Left ventricle myocardium superior (tissue), 1 donor: ENCODE measurements around the gene STARD9. TPM values are rescaled to one million over a fixed set of nuclear protein-coding genes. Genes with fewer than 3 reads are reported as not detected.
"Not testable (repeated sequence)": the region's sequence is repeated elsewhere in the genome, so short reads cannot be mapped to it uniquely, and the experiment has no call there.

Source experiments
- ATAC-seq: fragments of 200-7000 bp; cut with Tn5 transposase; one replicate; pipeline ENCODE4 v1.9.1; 2020; ENCODE audit warnings: mild to moderate bottlenecking, moderate library complexity
- DNase-seq: peaks from one replicate; pipeline ENCODE4 v3.0.0-alpha.2; 2020
- intact Hi-C: fragments of 100-400 bp; cut with micrococcal nuclease; formaldehyde crosslinking; loops from one replicate; pipeline ENCODE4 v1.11.0; 2022
- total RNA-seq: library from RNA; stranded (reverse); fragmentation: NEBNext Ultra II Directional; extraction: Animal tissue kit (Norgen Biotek cat#: 25700); gene quantifications from one replicate; pipeline ENCODE4 v1.2.1, GENCODE V29; 2021
- donor health status: DM: no; HTN: yes; CAD: no; lungs with severe emphysema.

The STARD9 gene
- total RNA-seq, 1 donor from 2014 or later: 6.9 TPM

GRCh38 chr15:42736178-42736792 lies 160.9 kb downstream of the STARD9 start:
- ATAC-seq: peak; percentile 53
- peak; percentile 57 for DNase-seq
- intact Hi-C loops: no loop called here

- ATAC-seq: peak; percentile 98
- peak; percentile 96 for DNase-seq
- intact Hi-C loops: no loop called here
These were observed 161.6 kb downstream of the STARD9 start, which contains the start of gene CDAN1 for GRCh38 chr15:42736793-42737528. CDAN1 (minus strand) TSS chr15:42737128; CDS start chr15:42737102, 26 bp downstream.

- ATAC-seq (no peak), DNase-seq (no peak)
- intact Hi-C loops: no loop called here
These were observed 162.3 kb downstream of the STARD9 start for GRCh38 chr15:42737529-42738328.

GRCh38 chr15:42741710-42742109 lies 166.3 kb downstream of the STARD9 start:
- ATAC-seq: no peak
- DNase-seq: no peak
- intact Hi-C loops: no loop called here

DNA sequence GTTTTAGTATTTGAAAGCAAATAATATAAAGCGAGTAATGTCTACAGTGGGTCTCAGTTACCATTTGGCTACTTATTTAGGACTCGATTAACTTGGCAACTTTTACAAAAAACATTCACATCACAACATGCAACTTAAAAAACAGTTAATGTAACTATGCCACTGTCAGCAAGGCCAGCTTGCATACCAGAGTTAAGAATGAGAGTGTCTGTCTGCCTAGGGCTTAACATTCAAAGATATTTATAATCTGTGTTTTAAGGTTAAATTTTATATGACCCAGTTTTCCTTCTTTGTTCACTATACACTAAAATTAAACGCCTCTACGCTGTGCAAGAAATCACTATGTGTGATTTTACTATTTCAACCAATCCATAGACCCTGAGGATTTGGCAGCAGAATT lies 166.7 kb downstream of the STARD9 start:
- no peak for ATAC-seq
- intact Hi-C loops: no loop called here

DNA sequence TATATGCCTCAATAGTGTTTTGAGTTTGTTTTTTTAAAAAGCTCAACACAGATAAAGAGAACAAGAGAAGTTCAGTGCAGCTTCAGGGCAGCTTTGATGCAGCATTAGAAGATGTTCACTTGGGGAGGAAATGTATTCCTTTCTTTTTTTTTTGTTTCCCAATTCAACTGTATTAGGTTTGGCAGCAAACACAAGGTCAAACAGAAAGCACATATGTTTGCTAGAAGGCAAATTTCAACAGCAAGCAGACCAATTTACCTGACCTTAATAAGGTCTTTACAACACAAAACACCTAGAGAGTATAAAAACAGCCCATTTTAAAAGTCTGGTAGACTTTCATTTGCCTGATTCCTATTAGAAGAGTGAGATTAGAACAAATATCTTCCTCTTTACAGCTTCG lies 168.8 kb downstream of the STARD9 start:
- no peak for DNase-seq
- no peak for ATAC-seq
- intact Hi-C loops: no loop called here

More for the DNA sequence above, 166.7 kb downstream of the STARD9 start:
- DNase-seq: no peak

DNA sequence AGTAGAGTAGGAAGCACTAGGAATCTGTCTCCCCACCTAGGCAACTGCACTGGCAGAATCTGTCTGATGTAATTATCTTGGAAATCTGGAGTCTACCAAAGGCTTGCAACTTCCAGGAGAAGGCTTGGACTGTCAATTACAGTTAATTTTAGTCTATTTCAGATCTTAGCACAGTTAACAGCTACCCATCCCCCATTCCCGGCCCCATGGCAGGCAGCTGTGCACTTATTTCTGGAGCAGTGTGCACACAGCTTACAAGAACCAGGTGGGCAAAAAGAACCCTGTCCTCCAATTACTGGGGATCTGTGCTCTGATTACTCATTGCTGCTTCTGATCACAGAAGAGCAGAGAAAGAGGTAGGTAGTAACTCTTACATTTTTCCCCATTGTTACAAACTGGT lies 173.9 kb downstream of the STARD9 start:
- DNase-seq: no peak
- no peak for ATAC-seq
- intact Hi-C loops: no loop called here

- DNase-seq: no peak
- ATAC-seq: no peak
- intact Hi-C loops: no loop called here
These were observed 174.9 kb downstream of the STARD9 start for GRCh38 chr15:42750306-42750705.

DNA sequence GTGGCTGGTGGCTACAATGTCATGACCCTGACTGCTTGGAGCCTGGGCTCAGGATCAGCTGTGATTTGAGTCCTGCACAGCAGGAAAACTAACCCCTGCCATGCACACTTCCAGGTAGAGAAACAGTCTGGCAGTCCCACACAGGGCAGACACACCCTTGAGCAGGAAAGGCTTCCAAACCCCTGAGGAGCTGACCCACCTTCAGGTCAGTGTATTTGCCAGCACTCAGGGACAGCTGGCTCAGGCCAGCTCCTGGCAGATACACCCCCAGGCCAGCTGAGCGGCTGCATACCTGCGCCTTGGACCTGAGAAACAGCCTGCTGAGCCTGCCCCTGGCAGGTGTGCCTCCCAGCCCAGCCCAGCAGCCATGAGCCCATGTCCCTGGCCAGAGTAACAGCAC lies 183.7 kb downstream of the STARD9 start:
- DNase-seq: no peak
- intact Hi-C loops: no loop called here
- ATAC-seq: no peak

DNA sequence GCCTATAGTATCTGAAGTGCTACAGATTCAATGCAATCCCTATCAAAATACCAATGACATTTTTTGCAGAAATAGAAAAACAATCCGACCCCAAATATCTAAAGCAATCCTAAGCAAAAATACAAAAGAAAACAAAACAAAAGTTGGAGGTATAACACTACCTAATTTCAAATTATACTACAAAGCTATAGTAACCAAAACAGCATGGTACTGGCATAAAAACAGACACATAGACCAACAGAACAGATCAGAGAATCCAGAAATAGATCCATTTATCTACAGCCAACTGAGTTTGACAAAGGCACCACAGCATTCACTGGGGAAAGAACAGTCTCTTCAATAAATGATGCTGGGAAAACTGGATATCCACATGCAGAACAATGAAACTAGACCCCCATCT lies 185.4 kb downstream of the STARD9 start:
- intact Hi-C loops: no loop called here
- DNase-seq: no peak
- no peak for ATAC-seq

- intact Hi-C loops, ATAC-seq, DNase-seq: not testable (repeated sequence)
These were observed 186.4 kb downstream of the STARD9 start for GRCh38 chr15:42761813-42762212.

DNA sequence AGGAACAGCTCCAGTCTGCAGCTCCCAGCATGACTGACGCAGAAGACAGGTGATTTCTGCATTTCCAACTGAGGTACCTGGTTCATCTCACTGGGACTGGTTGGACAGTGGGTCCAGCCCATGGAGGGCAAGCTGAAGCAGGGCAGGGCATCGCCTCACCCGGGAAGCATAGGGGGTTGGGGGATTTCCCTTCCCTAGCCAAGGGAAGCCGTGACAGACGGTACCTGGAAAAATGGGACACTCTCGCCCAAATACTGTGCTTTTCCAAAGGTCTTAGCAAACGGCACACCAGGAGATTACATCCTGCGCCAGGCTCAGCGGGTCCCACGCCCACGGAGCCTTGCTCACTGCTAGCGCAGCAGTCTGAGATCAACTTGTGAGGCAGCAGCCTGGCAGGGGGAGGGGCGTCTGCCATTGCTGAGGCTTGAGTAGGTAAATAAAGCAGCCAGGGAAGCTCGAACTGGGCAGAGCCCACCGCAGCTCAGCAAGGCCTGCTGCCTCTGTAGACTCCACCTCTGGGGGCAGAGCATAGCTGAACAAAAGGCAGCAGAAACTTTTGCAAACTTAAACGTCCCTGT lies 188.8 kb downstream of the STARD9 start:
- DNase-seq, intact Hi-C loops, ATAC-seq: not testable (repeated sequence)

GRCh38 chr15:42766109-42766508 lies 190.7 kb downstream of the STARD9 start:
- DNase-seq, ATAC-seq, intact Hi-C loops: not testable (repeated sequence)

Other genes starting within 250 kb of the STARD9 start
- 3.8 TPM for gene CAPN3, start 216.1 kb upstream of the STARD9 start, total RNA-seq
- 558 TPM for gene ZNF106, start 84.5 kb upstream of the STARD9 start, total RNA-seq
- 23.8 TPM for gene SNAP23, start 80.0 kb upstream of the STARD9 start, total RNA-seq
- gene LRRC57, start 26.8 kb upstream of the STARD9 start, total RNA-seq: 14.0 TPM
- gene HAUS2, start 26.8 kb upstream of the STARD9 start, total RNA-seq: 12.2 TPM
- gene CDAN1, start 161.5 kb downstream of the STARD9 start, total RNA-seq: 4.8 TPM